ENCODE results near the gene APBB1IP. TPM values are rescaled to one million over a fixed set of nuclear protein-coding genes. Genes with fewer than 3 reads are reported as not detected.

APBB1IP gene
- total RNA-seq, 1 experiment from 2014 or later, result not detected

DNA sequence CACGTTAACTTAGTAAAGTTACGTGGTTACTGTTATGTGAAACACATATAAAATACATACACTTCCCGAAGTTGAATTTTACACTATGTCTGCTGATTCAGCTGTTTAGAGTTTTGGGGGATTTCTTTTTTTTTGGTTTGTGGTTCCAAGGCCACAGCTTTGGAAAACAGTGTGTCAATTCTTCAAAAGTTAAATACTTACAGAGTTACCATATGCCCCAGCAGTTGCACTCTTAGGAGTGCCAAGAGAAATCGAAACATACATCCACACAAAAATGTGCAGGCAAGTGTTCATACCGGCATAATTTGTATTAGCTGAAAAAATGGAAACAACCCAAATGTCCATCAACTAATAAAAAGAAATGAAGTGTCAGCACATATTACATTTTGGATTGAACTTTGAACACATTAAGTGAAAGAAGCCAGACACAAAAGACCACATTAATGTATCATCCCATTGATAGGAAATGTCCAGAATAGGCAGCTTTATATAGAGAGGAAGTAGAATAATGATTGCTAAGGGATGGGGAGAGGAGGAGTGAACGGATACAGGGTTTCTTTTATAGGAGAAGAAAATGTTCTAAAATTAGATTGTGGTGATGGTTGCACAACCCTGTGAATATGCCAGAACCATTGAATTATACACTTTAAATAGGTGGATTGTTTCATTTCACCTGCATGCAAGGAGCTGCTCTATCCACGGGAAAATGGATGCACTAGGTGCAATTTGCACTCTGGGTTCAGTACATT lies 17.6 kb downstream of the APBB1IP start:
- no peak overlapping the region for H3K9ac ChIP-seq (ENCODE audit: extremely low read depth, insufficient read length, low read length)
- H2AK5ac ChIP-seq (ENCODE audit: insufficient read length, low read length), result no peak overlapping the region
- H3K9me3 ChIP-seq (ENCODE audit: control insufficient read depth, low read depth, low read length), result no peaks in the 10 kb centered on the region
- Mint-ChIP-seq H3K4me3 (no peak overlapping the region), H3K9me3 (peaks cover 0 to 2% of the 10 kb centered on the region in 2 experiments; a peak in 1 of 5 replicates), H3K27me3 (ENCODE audit: low read depth) (no peaks in the 10 kb centered on the region; the same call in none of the 2 replicates), H3K27ac (no peak overlapping the region), H3K4me1 (no peaks in the 10 kb centered on the region), H3K36me3 (ENCODE audit: insufficient read depth in 1 of 3, low read depth in 3 of 3) (no peaks in the 10 kb centered on the region)
- no peak for DNase-seq
- H4K20me1 ChIP-seq (ENCODE audit: control insufficient read depth, insufficient read depth, insufficient read length), result no peaks in the 10 kb centered on the region
- TF ChIP-seq, protein P1, sequence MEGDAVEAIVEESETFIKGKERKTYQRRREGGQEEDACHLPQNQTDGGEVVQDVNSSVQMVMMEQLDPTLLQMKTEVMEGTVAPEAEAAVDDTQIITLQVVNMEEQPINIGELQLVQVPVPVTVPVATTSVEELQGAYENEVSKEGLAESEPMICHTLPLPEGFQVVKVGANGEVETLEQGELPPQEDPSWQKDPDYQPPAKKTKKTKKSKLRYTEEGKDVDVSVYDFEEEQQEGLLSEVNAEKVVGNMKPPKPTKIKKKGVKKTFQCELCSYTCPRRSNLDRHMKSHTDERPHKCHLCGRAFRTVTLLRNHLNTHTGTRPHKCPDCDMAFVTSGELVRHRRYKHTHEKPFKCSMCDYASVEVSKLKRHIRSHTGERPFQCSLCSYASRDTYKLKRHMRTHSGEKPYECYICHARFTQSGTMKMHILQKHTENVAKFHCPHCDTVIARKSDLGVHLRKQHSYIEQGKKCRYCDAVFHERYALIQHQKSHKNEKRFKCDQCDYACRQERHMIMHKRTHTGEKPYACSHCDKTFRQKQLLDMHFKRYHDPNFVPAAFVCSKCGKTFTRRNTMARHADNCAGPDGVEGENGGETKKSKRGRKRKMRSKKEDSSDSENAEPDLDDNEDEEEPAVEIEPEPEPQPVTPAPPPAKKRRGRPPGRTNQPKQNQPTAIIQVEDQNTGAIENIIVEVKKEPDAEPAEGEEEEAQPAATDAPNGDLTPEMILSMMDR (conservative IDR thresholded peaks at IDR 0.05), result no peak
- no peaks in the 10 kb centered on the region for H3K79me2 ChIP-seq (ENCODE audit: insufficient read depth, low read length)
- H3K18ac ChIP-seq (ENCODE audit: insufficient read length, low read depth, low read length), result no peak overlapping the region
- no peak overlapping the region for H4K91ac ChIP-seq (ENCODE audit: insufficient read length, low read depth, low read length)
- no peak overlapping the region for H2BK12ac ChIP-seq (ENCODE audit: insufficient read length, low read depth, low read length)
- no peaks in the 10 kb centered on the region for H3K79me1 ChIP-seq (ENCODE audit: insufficient read depth, low read depth, low read length, poor library complexity, severe bottlenecking)
- no CpG with 5 or more reads among the region's 7 CpGs for WGBS (ENCODE audit: extremely low coverage, insufficient read length, low lambda C conversion rate)
- H3T11ph ChIP-seq (ENCODE audit: low read length), result no peak overlapping the region
- no peaks in the 10 kb centered on the region for H3K4me1 ChIP-seq (ENCODE audit: insufficient read depth, low read length)
- no peak overlapping the region for H3K27ac ChIP-seq (ENCODE audit: insufficient read length, low read depth, low read length)
- no peak overlapping the region for H3K23ac ChIP-seq (ENCODE audit: insufficient read length, low read depth, low read length)
- no peak overlapping the region for H2BK5ac ChIP-seq (ENCODE audit: insufficient read length, low read length)
- H3K4ac ChIP-seq (ENCODE audit: low read depth, low read length), result no peak overlapping the region
- H3K56ac ChIP-seq (ENCODE audit: insufficient read length, low read depth, low read length), result no peak overlapping the region
- H3K27me3 ChIP-seq (ENCODE audit: insufficient read depth, low read length), result no peaks in the 10 kb centered on the region
- no peak overlapping the region for H4K8ac ChIP-seq (replicated peaks; ENCODE audit: insufficient read length, low read depth, low read length)
- H3K23me2 ChIP-seq (ENCODE audit: insufficient read length, low read depth, low read length, poor library complexity, severe bottlenecking), result no peaks in the 10 kb centered on the region
- H2AFZ ChIP-seq (ENCODE audit: low read length), result no peak overlapping the region
- no peak overlapping the region for H4K5ac ChIP-seq (ENCODE audit: insufficient read length, low read depth, low read length)
- no peak overlapping the region for H2BK120ac ChIP-seq (ENCODE audit: low read depth, low read length, poor library complexity, severe bottlenecking)
- H2BK20ac ChIP-seq (ENCODE audit: low read depth, low read length, poor library complexity, severe bottlenecking), result no peak overlapping the region
- no peak overlapping the region for H2BK15ac ChIP-seq (ENCODE audit: low read depth, low read length)
- no peak overlapping the region for H3K4me2 ChIP-seq (ENCODE audit: insufficient read depth, insufficient read length, low read length)
- H3K14ac ChIP-seq (ENCODE audit: insufficient read depth, low read length), result no peak overlapping the region

Measured in H9 (cell line).